GM19023 (cell line): ENCODE data around the gene PRKCB.
"Not testable (repeated sequence)": the region's sequence is repeated elsewhere in the genome, so short reads cannot be mapped to it uniquely, and the experiment has no call there.

Source experiments
- ATAC-seq: cut with Tn5 transposase; IDR thresholded peaks from one replicate; pipeline ENCODE4 v1.9.1; 2021; ENCODE audit warnings: mild to moderate bottlenecking, moderate library complexity; ENCODE audit not compliant: unreplicated experiment

The PRKCB gene

GRCh38 chr16:24075931-24076716 is 240.3 kb downstream of the PRKCB start:
- ATAC-seq, result no peak

- no peak for ATAC-seq
These were observed 241.5 kb downstream of the PRKCB start for GRCh38 chr16:24077292-24077691.

DNA sequence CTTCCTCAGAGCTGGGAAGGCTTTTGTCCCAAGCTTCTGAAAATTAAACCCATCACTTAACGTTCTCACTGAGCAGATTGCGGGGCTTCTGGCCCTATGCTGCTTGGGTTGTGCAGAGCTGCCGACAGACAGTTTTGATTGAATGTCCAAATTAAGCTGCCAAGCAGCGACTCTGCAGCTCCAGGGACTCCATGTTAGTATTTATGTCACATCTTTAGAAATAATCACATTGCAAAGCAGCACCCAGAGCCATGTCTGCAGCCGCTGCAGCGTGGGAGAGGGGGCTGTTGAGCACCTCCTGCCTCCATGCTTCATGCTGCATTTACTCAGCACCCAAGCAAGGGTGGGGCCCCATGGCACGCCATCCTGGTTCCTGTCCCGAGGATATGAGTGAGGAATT is 242.2 kb downstream of the PRKCB start:
- ATAC-seq, result no peak

GRCh38 chr16:24085666-24086065 is 249.9 kb downstream of the PRKCB start:
- ATAC-seq, result no peak

DNA sequence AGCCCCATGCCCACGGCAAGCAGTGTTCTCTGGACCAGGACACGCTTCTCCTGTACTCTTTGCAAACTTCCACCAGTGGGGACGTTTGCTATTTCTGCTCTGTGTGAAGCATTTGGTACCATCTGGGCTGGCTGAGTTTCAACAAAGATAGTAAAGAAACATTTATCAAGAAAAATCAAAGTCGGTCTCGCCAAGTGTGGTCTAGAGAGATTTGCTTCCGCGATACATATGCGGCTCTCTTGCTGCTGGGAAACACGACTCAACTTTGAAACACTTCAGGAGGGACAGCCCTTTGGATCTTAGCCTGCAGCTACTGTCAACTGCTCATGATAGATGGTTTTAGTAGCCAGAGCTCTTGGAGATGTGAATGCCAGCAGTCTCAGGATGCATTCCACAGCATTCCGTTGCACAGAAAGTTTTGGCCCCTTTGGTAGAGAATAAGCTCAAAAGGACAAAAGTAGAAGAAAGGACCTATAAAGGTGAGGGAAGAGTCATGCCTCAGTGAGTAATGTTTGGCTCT is 252.2 kb downstream of the PRKCB start:
- ATAC-seq, result no peak

DNA sequence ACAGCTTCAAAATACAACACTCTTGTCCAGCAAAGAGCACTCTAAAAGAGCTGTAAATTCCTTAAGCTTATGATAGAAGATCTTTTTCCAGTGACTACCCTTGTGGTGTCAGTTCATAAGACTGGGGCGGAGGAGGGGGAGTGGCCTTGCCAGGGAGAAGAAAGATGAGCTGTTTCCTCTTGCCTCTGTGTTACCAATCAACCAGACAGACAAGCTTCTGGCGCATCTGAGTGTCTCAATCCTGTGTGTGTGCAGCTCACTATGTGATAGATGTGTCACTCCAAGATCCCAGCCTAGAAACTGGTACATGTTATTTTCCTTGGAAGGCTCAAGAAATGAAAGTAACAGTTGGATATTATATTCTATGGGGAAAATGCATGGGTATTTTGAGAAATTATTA is 253.0 kb downstream of the PRKCB start:
- ATAC-seq, result no peak

- ATAC-seq, result no peak
These were observed 255.3 kb downstream of the PRKCB start for GRCh38 chr16:24091125-24091524.

DNA sequence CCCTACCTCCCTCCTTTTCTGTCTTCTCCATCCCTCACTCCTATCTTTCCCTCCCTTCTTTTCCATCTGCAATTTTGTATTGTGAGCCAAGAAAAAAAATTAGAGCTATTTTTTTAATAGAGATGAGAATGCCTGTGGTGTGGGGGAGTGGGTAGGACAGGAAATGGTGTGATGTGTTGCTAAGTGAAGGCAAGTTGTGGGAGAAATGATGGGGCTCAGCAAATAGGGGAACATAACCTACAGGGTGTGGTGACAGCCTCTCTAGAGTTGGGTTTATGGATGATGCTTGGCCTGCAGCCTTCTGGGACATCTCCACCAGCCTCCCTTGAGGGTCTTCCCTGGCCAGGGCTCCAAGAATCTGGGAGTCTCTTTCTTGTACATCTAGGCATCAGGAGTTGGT is 257.3 kb downstream of the PRKCB start:
- ATAC-seq, result no peak

- ATAC-seq, result no peak
These were observed 258.9 kb downstream of the PRKCB start for GRCh38 chr16:24094660-24095059.

GRCh38 chr16:24098896-24099295 is 263.1 kb downstream of the PRKCB start:
- no peak for ATAC-seq

DNA sequence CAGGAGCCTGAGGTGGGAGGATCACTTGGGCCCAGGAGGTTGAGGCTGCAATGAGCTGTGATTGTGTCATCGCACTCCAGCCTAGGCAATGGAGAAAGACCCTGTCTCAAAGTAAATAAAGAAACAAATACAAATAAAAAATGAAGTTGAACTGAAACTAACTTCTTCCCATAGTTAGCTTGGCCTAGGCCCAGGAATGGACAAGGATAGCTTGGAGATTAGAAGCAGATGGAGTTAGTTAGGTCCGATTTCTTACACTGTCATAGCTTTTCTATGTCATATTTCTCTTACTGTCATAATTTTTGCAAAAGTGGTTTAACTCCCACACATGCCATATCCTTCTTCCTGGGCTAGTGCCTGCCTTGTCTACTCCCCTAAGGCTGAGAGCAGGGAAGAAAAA is 265.6 kb downstream of the PRKCB start:
- ATAC-seq, result no peak

DNA sequence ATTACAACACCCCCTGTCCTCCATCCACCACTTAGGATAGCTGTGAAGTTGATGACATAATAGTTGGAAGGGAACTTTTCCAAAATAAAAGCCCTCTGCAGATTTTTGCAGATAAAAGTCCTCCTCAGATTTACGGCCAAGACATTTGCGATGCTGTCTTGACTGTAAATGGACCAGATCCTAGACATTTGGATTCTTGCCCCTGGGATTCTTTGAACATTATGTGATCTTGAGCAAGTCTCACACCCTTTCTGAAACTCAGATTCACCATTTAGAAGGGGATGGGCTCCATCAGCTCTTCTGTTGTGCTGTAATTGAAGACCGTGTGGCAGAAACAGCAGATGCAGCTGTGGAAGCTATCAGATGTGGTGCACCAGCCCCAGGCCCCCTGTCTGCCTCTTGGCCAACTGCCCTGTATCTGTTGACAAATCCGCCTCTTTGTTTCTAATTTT is 266.5 kb downstream of the PRKCB start:
- no peak for ATAC-seq

- not testable (repeated sequence) for ATAC-seq
These were observed 269.7 kb downstream of the PRKCB start for GRCh38 chr16:24105471-24105870.

DNA sequence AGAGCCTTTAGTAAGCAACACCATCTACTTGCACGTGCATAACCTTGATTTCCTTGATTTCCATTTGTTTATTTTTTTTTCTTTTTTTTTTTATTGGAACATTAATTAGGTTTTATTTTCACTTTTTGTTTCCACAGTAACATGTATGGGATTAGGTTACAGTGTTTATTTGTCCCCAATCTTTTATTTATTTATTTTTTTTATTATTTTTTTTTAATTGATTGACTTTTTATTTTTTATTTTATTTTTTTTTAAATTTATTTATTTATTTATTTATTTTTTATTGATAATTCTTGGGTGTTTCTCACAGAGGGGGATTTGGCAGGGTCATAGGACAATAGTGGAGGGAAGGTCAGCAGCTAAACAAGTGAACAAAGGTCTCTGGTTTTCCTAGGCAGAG is 272.3 kb downstream of the PRKCB start:
- not testable (repeated sequence) for ATAC-seq

GRCh38 chr16:24111724-24112302 is 276.0 kb downstream of the PRKCB start:
- no peak for ATAC-seq

DNA sequence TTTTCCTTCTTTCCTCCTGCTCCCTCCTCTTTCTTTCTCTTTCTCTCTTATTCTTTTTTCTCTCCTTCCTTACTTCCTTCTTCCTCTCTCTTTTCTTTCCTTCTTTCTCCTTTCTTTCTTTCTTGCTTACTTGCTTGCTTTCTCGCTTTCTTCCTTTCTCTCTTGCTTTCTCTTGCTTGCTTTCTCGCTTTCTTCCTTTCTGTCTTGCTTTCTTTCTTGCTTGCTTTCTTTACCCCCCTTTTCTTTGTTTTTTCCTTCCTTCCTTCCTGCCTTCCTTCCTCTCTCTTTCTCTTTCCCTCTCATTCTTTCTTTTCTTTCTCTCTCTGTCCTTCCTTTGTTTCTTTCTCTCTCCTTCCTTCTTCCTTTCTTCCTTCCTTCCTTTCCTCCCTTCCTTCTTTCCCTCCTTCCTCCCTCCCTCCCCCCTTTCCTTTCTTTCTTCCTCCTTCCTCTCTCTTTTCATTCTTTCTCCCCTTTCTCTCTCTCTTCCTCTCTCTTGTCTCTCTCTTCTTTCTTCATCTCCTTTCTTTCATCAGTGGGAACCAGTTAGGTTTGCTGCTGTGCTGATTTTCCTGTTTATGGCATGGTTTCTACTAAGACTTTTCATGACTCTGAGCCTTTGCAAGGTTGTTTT is 277.4 kb downstream of the PRKCB start:
- no peak for ATAC-seq

- no peak for ATAC-seq
These were observed 279.1 kb downstream of the PRKCB start for GRCh38 chr16:24114876-24115275.

GRCh38 chr16:24116046-24116776 is 280.4 kb downstream of the PRKCB start:
- no peak for ATAC-seq

DNA sequence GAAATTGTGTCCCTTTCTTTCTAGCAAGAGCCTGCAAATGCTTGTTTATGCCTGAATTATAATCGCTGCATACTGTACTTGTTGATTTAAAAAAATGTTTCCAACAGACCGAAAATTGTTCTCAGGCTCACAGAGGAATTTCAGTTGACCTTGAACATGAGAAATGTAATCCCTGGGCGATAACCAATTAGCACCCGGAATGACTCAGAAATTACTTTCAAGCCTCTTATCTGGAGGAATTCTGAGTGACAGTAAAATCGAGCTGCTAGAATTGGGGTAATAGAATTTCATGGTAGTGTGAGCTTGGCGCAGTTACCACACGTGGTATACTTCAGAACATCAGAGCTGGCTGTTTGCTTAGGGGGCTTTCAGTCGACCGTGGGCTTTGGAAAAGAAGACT is 281.2 kb downstream of the PRKCB start:
- ATAC-seq, result no peak

DNA sequence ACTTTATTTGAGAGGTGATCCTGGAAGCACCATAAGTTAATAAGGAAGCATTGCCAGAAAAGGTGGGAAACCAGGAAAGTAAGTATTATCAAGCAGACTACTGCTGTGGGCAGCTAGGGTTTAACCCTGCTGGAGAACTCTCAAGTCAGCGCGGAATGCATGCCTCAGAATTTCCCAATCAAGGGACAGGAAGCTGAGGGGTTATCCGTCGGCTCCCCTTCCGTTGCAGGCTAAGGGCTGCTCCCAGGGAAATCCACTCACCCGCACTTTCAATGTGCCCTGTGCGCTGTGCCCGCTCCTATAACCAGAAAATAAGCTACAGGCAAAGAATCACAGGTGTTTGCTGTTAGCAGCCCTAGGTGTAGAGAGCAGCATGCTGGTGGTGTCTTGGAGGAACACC is 281.9 kb downstream of the PRKCB start:
- no peak for ATAC-seq

GRCh38 chr16:24118126-24118821 is 282.5 kb downstream of the PRKCB start:
- ATAC-seq, result no peak
